B cell (primary cell): ENCODE data around the gene TTYH1. TPM values are rescaled to one million over a fixed set of nuclear protein-coding genes. Genes with fewer than 3 reads are reported as not detected.
A peak's percentile ranks its signal among the peaks of the same experiment; 100 is the strongest.

ENCODE experiments used
- ATAC-seq: fragments of 200-7000 bp; cut with Tn5 transposase; one replicate; pipeline ENCODE4 v1.10.0; 2021; ENCODE audit warnings: low read depth, mild to moderate bottlenecking, moderate number of reproducible peaks, moderate library complexity
- CTCF ChIA-PET: fragments of 350-600 bp; sonication (Branson Sonifier 250); formaldehyde crosslinking; loops from one replicate; lab custom pipeline; 2021; ENCODE audit warnings: antibody characterized with exemption, inconsistent platforms; lab: Charles Lee
- POLR2A ChIA-PET: fragments of 350-600 bp; sonication (Branson Sonifier 250); formaldehyde crosslinking; loops from one replicate; lab custom pipeline; 2021; ENCODE audit warnings: antibody characterized with exemption; lab: Charles Lee
- DNase-seq: peaks from one replicate; pipeline ENCODE4 v3.0.0; 2013
- H2AFZ ChIP-seq: 2 replicates; pipeline ENCODE4 v1.6.1; 2012; ENCODE audit warnings: mild to moderate bottlenecking, low read depth, low read length; ENCODE audit not compliant: insufficient read depth, poor library complexity, severe bottlenecking
- H3K27ac ChIP-seq, 2 donors: 1 replicate in 1 of 2; 2 replicates in 1 of 2; pipeline ENCODE4 v1.5.1; 2012 to 2013; ENCODE audit warnings: low read length in 2 of 2, mild to moderate bottlenecking in 2 of 2, moderate library complexity in 1 of 2
- H3K27me3 ChIP-seq, 4 experiments: fragments of 200-600 bp in 1 of 4; sonication (generic) in 1 of 4; replicated peaks in 1 of 4; 1 replicate in 2 of 4; 2 replicates in 2 of 4; pipeline versions ENCODE4 v1.6.1 to v1.7.0; 2013 to 2016; ENCODE audit warnings: low read length in 3 of 4, mild to moderate bottlenecking in 2 of 4, mixed read lengths in 1 of 4, moderate library complexity in 1 of 4; ENCODE audit not compliant: insufficient read depth in 4 of 4, control insufficient read depth in 3 of 4; ENCODE audit errors: control extremely low read depth in 1 of 4
- H3K36me3 ChIP-seq, 2 experiments: replicated peaks in 1 of 2; 1 replicate in 1 of 2; 2 replicates in 1 of 2; pipeline versions ENCODE4 v1.6.1 to v1.7.1; 2013; ENCODE audit warnings: low read length in 1 of 2; ENCODE audit not compliant: insufficient read depth in 2 of 2, control insufficient read depth in 1 of 2; ENCODE audit errors: control extremely low read depth in 1 of 2, extremely low read depth in 1 of 2
- H3K4me1 ChIP-seq, 2 donors: fragments of 200-600 bp in 1 of 2; sonication (generic) in 1 of 2; 1 replicate in 1 of 2; 2 replicates in 1 of 2; pipeline versions ENCODE4 v1.5.1 to v1.6.1; 2013 to 2017; ENCODE audit warnings: low read length in 2 of 2; ENCODE audit not compliant: control insufficient read depth in 2 of 2, insufficient read depth in 2 of 2
- H3K4me2 ChIP-seq: replicated peaks from 2 replicates; pipeline ENCODE3; 2012; ENCODE audit warnings: mild to moderate bottlenecking, low read depth, low read length; ENCODE audit not compliant: poor library complexity, severe bottlenecking
- H3K4me3 ChIP-seq, 5 experiments: fragments of 200-600 bp in 1 of 5; sonication (generic) in 1 of 5; 1 replicate in 3 of 5; 2 replicates in 2 of 5; pipeline versions ENCODE4 v1.5.1 to v1.7.0; 2011 to 2016; ENCODE audit warnings: low read length in 4 of 5, mild to moderate bottlenecking in 4 of 5, low read depth in 2 of 5, control low read depth in 1 of 5, moderate library complexity in 1 of 5; ENCODE audit not compliant: insufficient read depth in 1 of 5; ENCODE audit errors: control extremely low read depth in 1 of 5, extremely low read depth in 1 of 5
- H3K79me2 ChIP-seq: fragments of 200-600 bp; sonication (generic); one replicate; pipeline ENCODE4 v1.6.0; 2016; ENCODE audit warnings: low read length; ENCODE audit not compliant: control insufficient read depth, insufficient read depth
- H3K9ac ChIP-seq: fragments of 200-600 bp; sonication (generic); 2 replicates; pipeline ENCODE4 v1.6.1; 2017; ENCODE audit warnings: mild to moderate bottlenecking, low read length, moderate library complexity
- H3K9me3 ChIP-seq, 3 donors: one replicate each; pipeline versions ENCODE4 v1.6.1 to v1.7.1; 2013; ENCODE audit warnings: low read length in 2 of 3; ENCODE audit not compliant: control insufficient read depth in 2 of 3, insufficient read depth in 1 of 3; ENCODE audit errors: control extremely low read depth in 1 of 3
- H4K20me1 ChIP-seq: 2 replicates; pipeline ENCODE4 v1.6.0; 2012; ENCODE audit warnings: mild to moderate bottlenecking, low read length; ENCODE audit not compliant: insufficient read depth, control insufficient read depth, poor library complexity, severe bottlenecking
- H3K27ac Mint-ChIP-seq: one replicate; pipeline ENCODE4 v1.8.0; 2021; ENCODE audit warnings: mixed read lengths
- H3K27me3 Mint-ChIP-seq: one replicate; pipeline ENCODE4 v1.8.0; 2021; ENCODE audit warnings: mixed read lengths
- H3K4me1 Mint-ChIP-seq: one replicate; pipeline ENCODE4 v1.8.0; 2021; ENCODE audit warnings: mixed read lengths
- H3K4me3 Mint-ChIP-seq: one replicate; pipeline ENCODE4 v1.8.0; 2021; ENCODE audit warnings: mixed read lengths
- H3K9me3 Mint-ChIP-seq: one replicate; pipeline ENCODE4 v1.8.0; 2022; ENCODE audit warnings: mixed read lengths; ENCODE audit not compliant: insufficient read depth
- CTCF ChIP-seq: fragments of 200-600 bp; IDR thresholded peaks from one replicate; pipeline ENCODE4 v1.8.0; 2022; ENCODE audit warnings: antibody characterized with exemption, mild to moderate bottlenecking
- EZH2 ChIP-seq: IDR thresholded peaks from 2 replicates; pipeline ENCODE4 v1.6.1; 2012; ENCODE audit warnings: borderline replicate concordance, low read depth, mild to moderate bottlenecking, moderate library complexity, low read length; ENCODE audit not compliant: insufficient read depth, poor library complexity, severe bottlenecking
- WGBS: methylation state at CpG from one replicate; pipeline ENCODE4 v1.1.5; 2013; ENCODE audit warnings: missing lambda C conversion rate; ENCODE audit not compliant: insufficient coverage; 5-methylcytosine and 5-hydroxymethylcytosine counted together
- intact Hi-C: fragments of 100-400 bp; cut with micrococcal nuclease; formaldehyde crosslinking; loops from one replicate; pipeline ENCODE4 v1.10.0; 2022
- polyA plus RNA-seq: library from polyadenylated mRNA; depleted of rRNA; stranded (reverse); fragments of >200 nt; gene quantifications from 2 replicates; pipeline ENCODE4 v1.2.3, GENCODE V29; 2012
- total RNA-seq, 2 donors: library from RNA; stranded (reverse); fragments of 120-200 nt in 1 of 2; gene quantifications; 1 replicate in 1 of 2; 2 replicates in 1 of 2; pipeline versions ENCODE4 v1.2.3 to v1.2.4, GENCODE V29; 2013 to 2022

Gene TTYH1
- total and polyA plus RNA-seq, 2 donors (not counting 1 experiment from before 2014, with no cell fraction given) = not detected

- intact Hi-C loops = no loop called here
- H3K27ac ChIP-seq = peak overlapping the region; percentile 18 to 56
- no peak for TF ChIP-seq EZH2
- TF ChIP-seq CTCF = no peak
- ChIA-PET CTCF (interaction anchor here (0.8 to 1.2 kb wide), 4 partner anchors 10 to 52 kb away, joined by 3 to 5 read pairs (median 4); no protein-coding TSS in a partner anchor), POLR2A (interaction anchor here (0.7 kb wide), 2 partner anchors 16 to 910 kb away, joined by 3 to 4 read pairs; no protein-coding TSS in a partner anchor)
- no peaks in the 10 kb centered on the region for H3K79me2 ChIP-seq
- H3K36me3 ChIP-seq = no peaks in the 10 kb centered on the region
- H4K20me1 ChIP-seq = no peaks in the 10 kb centered on the region
- Mint-ChIP-seq H3K9me3 (peaks cover 6% of the 10 kb centered on the region), H3K4me1 (peaks cover 75% of the 10 kb centered on the region), H3K4me3 (peak overlapping the region; percentile 69), H3K27ac (peak overlapping the region; percentile 83), H3K27me3 (no peaks in the 10 kb centered on the region)
- H3K9me3 ChIP-seq = peaks cover 0 to 11% (median 0%) of the 10 kb centered on the region in 3 donors
- peak overlapping the region; percentile 48 for H3K4me2 ChIP-seq
- no peaks in the 10 kb centered on the region for H3K27me3 ChIP-seq
- H2AFZ ChIP-seq = peak overlapping the region; percentile 56
- DNase-seq (no peak), ATAC-seq (no peak)
- no peak overlapping the region for H3K9ac ChIP-seq
- H3K4me3 ChIP-seq = no peak overlapping the region
- peaks cover 65 to 75% of the 10 kb centered on the region in 2 donors for H3K4me1 ChIP-seq
- 17% methylated on average over 9 of the region's 11 CpGs for WGBS
These were observed 38.5 kb upstream of the TTYH1 start for GRCh38 chr19:54376610-54377285.

DNA sequence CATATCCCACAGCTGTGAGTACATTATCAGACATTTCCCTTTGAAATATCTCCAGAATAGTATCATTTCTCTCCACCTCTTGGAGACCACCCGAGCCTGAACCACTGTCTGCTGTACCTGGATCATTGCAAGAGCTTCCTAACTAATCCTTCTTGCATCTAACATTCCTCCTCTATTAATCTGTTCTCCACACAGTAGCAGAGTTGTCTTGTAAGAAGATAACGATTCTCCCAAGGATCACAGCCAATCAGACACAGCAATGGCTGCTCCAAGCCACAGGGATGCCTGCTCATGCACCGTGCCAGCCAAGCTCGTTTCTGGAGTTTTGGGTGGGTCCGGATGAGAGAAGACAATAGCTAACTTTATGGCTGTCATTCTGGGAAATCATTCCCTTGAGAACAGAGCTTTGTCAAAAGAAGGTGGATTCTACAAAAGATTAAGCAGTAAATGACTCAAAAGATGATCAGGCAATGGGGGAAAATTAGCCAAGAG, 36.0 kb upstream of the TTYH1 start:
- Mint-ChIP-seq H3K4me1 (peaks cover 58% of the 10 kb centered on the region), H3K27ac (peak overlapping the region; percentile 23), H3K27me3 (no peaks in the 10 kb centered on the region), H3K4me3 (peak overlapping the region; percentile 4), H3K9me3 (peaks cover 6% of the 10 kb centered on the region)
- Histone ChIP-seq H3K36me3 (no peaks in the 10 kb centered on the region), H3K79me2 (no peaks in the 10 kb centered on the region), H3K4me3 (no peak overlapping the region), H3K27ac (no peak overlapping the region), H3K4me1 (peaks cover 46 to 53% of the 10 kb centered on the region in 2 donors), H3K9me3 (peaks cover 0 to 11% (median 0%) of the 10 kb centered on the region in 3 donors), H2AFZ (no peak overlapping the region), H4K20me1 (no peaks in the 10 kb centered on the region), H3K27me3 (no peaks in the 10 kb centered on the region), H3K4me2 (peak overlapping the region; percentile 61), H3K9ac (no peak overlapping the region)
- 83% methylated on average over 2 of the region's 5 CpGs for WGBS
- ChIA-PET POLR2A (no interaction called here), CTCF (interaction anchor here (0.7 to 3.0 kb wide), 8 partner anchors 11 to 112 kb away, joined by 3 to 54 read pairs (median 4); no protein-coding TSS in a partner anchor)
- no peak for ATAC-seq
- TF ChIP-seq CTCF (no peak), EZH2 (no peak)
- intact Hi-C loops = no loop called here
- DNase-seq = no peak
